ENCODE measurements around the gene CELSR1.
"Not testable (repeated sequence)": the region's sequence is repeated elsewhere in the genome, so short reads cannot be mapped to it uniquely, and the experiment has no call there.

The CELSR1 gene

DNA sequence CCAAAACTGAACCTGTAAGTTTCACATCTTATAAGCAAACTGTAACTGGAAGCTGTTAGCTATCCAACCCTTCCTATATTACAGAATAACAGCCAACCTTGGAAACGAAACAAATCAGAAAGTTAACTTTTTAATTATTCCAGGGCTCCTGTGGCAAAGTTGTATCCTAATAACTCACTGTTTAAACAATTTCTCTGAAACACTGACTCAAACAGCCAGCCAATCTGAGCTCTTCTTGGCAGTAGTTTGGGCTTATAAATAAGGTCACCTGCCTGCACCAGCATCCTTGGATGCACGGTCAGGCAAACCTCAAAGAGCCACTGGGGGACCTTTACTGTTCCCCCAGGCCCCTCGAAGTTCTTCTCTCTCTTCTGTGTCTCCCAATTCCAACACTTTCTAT lies 5.0 kb downstream of the CELSR1 start:
- DNase-seq, result no peak

DNA sequence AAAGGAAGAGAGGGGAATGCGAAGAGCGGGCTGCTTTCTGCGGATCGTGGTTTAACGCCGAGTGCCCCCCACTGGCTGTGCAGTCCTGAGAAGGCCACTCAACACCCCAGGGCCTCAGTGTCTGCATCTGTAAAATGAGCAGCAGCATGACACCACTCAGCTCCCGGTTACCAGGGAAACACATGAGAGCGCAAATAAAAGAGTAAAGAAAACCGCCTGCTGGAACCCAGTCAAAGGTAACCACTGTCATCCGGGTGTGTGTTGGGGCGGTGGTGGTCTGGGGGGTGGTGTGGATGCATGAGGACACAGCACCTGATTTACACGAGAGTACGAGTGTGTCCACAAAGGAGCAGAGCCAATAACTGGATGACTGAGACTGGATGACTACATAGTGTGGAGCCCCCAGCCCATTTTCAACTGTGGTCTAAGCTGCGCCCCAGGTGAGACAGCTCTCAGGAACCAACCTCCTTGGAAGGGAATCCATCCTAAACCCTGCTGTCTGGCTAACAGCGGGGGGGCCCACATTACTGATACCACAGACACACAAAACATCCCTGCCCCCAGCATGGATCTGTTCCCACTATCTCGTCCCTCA lies 5.7 kb downstream of the CELSR1 start:
- no peak for DNase-seq

DNA sequence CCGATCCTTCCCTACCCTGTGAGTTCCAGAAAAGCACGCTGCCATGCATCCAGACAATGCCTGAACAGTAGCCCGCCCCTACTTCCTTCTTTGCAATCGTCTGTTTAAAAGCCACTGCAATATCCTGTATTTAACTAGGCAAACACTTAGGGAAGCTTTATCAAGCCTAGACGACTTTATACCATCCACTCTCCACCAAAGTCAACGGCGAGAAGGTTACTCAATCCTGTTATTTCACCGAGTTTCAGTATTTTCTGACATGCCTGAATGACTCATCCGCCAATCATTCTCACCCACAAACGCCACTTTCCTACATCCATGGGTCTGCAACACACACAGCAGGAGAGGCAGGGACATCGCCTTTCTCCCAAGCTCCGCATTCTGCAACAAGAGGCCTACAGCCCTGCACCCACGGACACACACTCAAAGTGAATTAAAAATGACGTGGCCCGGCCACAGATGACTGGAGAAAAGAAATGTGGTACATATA lies 9.3 kb downstream of the CELSR1 start:
- no peak for DNase-seq

DNA sequence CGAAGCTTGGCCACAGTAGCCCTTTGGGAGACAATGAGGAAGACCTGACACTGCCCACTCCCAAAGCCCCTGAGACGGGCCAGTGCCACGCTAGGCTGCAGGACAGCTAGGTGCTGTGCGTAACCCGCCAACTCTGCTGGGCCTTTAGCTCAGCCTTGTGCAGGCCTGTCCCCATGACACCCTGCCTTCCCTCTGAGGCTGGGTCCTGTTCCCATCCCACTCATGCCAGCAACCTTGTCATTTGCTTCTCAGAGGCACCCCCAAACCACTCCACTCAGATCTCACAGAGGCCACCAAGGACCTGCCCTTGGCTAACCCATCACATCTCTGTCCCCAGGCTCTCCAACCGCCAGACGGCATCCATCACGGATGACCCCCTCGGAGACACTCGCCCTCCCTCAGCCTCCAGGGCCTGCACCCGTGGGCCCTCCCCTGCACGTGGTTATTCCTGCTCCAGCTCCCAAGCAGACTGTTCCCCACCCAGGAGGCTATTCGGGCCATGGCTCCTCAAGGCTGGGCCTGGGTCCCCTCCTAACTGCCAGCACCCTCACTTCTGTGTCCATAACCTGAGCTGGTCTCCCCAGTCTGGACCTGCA lies 11.1 kb downstream of the CELSR1 start:
- DNase-seq, result no peak

DNA sequence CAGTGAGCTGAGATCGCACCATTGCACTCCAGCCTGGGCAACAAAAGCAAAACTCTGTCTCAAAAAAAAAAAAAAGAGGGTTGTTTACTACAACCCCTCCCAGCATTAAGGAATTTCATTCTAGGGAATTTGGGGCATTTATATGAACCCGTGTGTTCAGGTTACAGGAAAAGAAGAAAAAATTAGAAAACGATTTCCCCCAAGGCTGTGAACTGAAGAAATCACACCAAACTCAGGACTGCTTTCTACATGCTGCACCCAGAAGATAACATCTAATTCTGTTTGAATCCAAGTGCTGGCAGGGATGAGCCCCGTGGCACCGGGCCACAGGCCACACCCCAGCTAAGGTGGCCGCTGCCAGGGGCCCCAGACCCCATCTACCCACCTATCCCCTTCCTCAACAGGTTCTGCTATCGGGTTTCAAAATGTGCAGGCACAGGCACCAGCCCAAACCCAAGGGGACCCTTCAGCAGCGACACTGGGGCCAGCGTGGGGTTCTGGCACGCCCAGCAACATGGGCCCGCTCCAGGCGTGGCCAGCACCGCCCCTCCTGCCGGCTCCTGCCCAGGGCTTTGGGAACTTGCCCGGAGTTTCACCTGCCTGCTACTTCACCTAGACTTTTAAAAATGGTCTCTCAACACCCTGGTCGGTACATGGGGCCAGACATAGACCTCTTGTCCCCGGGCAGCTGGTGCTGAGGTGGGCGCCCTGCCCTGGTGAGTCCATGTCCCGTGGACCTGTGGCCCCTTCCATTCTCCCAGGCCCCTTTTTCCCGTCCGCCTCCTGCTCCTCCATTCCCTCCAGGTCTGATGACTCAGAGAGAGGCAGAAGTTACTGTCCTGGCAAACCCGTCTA lies 11.8 kb downstream of the CELSR1 start:
- DNase-seq, result no peak

DNA sequence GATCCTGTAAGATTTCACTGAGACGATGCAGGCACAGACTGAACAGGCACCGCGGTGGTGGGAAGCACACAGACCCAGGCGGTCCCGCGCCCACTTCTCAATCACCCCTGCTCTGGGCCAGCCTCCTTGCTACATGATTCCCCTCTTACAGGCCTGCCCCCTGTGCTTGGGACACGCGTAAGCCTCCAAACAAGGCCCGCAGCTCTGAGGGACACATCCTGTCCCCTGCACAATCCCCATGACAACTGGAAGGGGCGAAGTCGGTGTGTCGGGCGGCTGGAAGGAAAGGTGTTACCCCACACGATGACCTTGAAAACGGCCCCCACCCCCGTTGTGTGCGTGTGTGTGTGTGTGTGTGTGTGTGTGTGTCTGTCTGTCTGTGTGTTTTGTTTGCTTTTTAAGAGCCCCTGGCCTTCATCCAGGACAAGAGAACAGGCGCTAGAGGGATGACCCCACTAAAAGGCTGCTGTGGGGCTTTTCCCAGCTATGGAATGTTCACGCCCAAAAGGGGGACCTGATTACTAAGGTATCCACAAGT lies 13.1 kb downstream of the CELSR1 start:
- no peak for DNase-seq

DNA sequence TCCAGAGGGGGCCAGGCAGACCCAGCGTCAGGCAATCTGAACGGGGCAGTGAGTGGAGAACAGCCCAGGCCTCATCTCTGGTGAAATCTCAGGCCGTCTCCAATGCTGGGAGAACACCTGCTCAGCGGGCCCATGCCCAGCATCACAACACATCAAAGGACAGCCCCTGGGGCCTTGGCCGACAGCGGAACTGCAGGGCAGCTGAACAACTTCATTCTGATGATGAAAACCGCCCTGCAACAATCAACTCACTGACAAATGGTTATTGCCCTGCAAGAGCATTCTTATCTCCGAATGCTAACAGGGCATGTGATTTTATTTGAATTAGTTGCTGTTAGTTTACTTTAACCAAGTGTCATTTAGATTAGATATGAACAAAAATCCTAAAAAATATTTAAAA lies 14.6 kb downstream of the CELSR1 start:
- DNase-seq, result no peak

DNA sequence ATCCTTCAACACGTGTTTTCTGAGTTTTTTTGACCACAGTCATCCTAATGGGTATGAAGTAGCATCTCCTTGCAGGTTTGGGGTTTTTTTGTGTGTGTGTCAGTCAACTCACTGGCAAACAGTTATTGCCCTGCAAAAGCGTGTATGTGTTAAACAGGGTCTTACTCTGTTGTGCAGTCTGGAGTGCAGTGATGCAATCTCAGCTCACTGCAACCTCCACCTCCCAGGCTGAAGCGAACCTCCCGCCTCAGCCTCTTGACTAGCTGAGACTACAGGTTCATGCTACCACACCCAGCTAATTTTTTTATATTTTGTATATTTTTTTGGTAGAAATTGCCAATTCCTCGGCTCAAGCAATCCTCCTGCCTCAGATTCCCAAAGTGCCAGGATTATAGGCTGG lies 15.4 kb downstream of the CELSR1 start:
- no peak for DNase-seq

DNA sequence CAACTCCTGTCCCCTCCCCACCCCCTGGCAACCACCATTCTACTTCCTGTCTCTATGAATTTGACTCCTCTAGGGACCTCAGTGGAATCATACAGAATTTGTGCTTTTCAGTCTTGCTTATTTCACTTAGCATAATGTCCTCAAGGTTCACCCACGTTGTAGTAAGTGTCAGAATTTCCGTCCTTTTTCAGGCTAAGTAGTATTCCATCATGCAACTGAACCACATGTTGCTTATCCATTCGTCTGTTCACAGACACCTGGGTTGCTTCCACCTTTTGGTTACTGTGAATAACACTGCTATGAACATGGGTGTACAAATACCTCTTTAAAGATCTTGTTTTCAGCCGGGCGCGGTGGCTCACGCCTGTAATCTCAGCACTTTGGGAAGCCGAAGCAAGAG lies 16.5 kb downstream of the CELSR1 start:
- DNase-seq, result no peak

DNA sequence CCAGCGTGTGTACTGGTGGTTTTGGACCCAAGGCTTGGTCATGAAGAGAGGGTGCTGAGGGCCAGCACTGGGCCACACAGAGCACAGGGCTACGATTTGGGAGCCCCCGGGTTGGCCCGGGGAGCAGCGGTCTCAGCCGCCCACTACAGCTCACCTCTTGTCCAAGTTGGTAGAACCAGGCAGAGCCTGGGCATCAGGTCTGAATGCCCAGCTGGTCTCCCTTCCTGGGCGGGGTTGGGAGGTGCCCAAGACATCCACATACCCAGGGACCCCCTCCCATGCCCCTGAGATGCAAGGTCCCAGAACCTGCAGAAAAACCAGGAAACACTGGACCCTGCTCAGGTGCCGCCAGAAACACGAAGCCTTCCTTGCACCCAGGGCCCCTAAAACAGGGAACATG lies 18.0 kb downstream of the CELSR1 start:
- DNase-seq, result no peak

DNA sequence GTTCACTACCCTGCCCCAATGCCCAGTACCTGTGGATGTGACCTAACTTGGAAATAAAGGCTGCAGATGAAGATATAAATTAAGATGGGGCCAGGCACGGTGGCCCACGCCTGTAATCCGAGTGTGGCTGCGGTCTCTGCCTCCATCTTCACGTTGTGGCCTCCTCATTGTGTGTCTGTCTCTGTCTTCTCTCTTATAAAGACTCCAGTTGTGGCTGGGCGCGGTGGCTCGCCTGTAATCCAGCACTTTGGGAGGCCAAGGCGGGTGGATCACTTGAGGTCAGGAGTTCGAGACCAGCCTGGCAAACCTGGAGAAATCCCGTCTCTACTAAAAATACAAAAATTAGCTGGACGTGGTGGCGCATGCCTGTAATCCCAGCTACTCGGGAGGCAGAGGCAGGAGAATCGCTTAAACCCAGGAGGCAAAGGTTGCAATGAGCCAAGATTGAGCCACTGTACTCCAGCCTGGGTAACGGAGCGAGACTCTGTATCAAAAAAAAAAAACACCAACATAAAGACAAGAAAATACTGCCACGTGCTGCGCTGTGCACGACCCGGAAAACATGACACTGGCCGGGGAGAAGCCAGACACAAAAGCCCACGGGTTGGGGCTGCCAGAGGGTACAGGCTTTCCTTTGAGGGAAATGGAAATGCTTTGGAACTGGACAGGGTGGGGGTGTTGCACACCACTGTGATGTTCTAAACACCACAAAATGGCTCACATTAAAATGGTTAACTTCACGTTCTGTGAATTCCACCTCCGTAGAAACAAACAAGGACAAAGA lies 18.7 kb downstream of the CELSR1 start:
- no peak for DNase-seq

DNA sequence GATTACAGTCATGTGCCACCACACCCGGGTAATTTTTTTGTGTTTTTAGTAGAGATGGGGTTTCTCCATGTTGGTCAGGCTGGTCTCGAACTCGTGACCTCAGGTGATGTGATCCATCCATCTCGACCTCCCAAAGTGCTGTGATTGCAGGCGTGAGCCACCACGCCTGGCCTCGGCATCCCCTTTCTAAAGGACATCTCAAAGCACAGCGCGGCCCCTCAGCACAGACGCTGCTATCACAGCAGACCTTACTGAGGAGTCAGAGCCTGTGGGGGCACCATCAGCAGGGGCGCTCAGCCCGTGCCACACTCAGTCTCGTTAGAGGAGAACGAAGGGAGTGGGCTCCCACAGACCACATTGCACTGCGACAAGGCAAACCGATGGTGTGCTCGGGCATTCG lies 19.4 kb downstream of the CELSR1 start:
- no peak for DNase-seq

DNA sequence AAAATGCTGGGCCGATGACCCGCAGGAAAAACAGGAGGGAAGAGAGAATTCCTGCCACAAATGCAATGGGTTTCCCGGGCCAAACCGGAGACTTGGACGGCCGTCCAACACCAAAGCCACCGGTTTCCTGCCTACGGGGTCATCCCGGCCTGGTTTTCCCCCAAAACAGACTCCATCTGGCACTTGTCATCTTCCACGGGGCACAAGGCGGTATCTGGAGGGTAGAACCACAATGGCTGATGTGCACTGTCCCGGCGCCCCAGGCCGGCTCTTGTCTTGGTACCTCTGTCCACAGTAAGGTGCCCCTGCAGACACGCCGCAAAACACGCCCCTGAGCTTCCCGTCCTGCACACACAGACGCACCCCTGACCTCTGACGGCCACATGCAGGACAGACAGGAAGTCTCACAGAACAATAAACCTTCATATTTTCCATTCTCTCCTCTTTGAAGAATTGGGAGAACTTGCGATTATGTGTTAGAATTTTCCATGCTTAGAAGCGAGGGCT lies 20.1 kb downstream of the CELSR1 start:
- no peak for DNase-seq

DNA sequence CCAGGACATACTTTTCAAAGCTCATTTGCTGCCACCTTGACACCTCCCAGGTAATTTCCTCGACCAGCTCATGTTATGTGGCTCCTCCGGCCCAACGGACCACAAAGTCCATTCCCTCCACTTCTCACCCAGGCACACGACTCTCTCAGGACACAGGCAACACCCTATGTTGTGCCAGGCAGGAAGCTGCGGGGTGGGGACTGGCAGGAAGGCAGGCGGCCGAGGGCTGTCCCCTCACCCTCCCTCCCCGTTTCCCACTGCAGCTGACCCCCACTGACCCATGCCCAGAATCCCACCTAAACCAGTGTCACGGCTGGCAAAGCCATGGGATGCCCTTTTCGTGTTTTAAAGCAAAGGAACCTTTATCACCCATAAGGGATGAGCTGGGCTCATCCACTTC lies 20.8 kb downstream of the CELSR1 start:
- no peak for DNase-seq

DNA sequence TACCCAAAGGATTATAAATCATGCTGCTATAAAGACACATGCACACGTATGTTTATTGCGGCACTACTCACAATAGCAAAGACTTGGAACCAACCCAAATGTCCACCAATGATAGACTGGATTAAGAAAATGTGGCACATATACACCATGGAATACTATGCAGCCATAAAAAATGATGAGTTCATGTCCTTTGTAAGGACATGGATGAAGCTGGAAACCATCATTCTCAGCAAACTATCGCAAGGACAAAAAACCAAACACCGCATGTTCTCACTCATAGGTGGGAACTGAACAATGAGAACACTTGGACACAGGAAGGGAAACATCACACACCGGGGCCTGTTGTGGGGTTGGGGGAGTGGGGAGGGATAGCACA lies 21.3 kb downstream of the CELSR1 start:
- not testable (repeated sequence) for DNase-seq

DNA sequence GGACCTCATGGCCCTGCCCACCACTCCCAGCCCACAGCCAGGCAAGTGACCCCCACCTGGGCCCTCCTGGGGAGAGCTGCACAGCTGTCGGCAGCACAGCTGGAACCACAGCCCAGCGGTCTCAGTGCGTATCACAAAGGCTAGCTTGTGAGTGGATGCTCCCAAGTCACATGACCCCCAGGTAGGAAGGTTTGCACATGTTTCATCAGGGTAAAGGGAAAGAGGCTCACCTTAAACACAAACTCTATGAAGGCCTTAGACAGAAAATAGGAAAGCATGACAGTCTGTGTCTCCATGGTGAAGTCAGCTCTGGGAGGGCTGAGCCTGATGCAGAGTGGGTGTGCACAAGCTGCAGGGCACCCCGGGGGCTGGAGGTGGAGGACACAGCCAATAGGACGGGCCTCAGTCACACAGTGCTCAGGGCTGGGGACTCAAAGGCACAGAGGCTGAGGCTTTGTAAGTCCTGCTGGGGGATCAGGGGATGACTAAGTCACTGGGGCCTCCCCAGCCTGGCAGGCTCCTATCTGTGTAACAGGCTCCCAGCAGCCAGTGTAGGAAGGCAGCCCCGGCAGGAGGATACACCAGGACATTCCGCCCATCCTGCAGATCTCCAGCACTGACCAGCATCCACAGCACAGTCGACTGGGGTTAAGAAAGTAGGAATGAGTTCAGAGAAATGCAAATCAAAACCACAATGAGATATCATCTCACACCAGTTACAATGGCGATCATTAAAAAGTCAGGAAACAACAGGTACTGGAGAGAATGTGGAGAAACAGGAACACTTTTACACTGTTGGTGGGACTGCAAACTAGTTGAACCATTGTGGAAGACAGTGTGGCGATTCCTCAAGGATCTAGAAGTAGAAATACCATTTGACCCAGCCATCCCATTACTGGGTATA lies 22.0 kb downstream of the CELSR1 start:
- DNase-seq, result no peak

DNA sequence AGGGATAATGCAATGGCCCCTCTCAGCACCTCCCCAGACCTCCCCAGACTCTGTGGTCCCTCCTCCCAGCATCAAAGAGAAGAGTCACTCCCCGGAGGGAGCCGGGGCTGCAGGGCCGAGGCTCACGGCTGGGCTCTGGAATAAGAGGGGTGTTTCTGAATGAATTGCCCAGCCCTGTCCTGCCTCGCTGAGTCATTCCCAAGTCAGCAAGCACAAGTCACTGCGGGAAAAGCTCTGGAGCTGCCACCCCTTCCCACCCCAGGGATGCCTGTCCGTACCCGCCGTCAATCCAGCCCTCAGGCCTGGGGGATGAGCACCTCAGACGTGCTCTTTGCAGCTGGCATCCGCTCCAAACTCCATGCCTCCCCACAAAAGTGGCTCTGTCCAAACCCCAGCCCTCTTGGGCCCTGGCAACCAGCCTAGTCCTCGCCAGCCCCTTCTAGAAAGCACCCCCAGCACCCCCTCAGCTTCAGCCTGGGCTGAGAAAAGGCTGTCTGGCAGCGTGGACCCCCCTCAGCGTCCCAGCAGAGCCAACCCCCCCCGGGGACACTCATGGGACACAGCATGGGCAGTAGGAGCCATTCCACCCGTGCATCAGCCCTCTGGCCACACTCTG lies 22.7 kb downstream of the CELSR1 start:
- no peak for DNase-seq

DNA sequence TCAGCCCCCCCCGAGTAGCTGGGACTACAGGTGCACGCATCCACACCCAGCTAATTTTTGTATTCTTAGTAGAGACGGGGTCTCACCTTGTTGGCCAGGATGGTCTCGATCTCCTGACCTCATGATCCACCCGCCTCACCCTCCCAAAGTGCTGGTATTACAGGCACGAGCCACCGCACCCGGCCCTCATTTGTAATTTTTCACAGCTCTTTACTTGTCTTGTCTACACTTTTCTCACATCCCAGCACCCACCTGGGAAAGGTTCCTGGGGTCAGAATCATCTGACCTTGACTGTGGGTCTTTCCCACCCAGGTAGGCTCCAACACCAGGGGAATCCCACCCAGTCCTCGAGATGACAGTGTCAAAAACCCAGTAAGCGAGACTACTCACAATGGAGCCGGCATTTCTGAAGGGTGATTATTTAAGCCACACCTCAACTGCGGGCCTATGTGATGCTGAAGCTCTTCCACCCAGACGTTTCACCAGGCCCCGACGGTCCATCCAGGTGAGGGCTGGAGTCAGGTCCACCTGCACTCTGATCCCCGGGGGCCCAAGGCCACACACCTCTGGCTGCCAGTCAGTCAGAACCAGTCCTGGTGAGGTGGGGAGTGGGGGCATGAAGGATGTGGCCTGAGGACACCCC lies 23.4 kb downstream of the CELSR1 start:
- DNase-seq, result no peak

DNA sequence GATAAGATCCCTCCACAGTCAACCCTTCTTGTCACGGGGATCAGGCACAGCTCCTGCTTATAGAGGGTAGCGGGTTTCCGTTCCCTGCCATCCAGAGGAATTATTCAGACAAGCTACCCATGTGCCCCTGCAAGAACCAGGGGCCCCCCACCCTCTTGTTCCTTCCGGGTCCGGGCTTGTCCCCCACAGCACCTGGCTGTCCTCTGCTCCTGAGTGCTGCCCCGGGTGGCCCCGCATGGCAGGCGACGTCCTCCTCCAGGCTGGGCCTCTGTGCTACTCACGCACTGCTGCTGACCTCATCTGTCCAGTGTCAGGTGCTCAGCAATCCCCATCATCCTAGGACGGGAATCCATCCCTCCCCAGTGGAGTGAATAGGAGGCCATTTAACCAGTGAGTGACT lies 24.7 kb downstream of the CELSR1 start:
- no peak for DNase-seq

DNA sequence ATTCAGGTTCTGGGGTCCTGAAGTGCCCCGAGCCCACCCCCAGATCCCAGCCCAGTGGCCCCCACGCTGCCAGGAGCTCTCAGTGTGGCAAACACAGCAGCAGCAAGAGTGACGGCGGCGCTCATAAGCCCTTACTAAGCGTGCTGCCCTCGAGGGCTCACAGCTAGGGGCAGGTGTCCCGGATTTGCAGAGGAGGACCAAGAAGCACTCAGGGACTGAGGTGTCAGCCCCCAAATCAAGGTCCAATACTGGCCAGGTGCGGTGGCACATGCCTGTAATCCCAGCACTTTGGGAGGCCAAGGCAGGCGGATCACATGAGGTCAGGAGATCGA lies 25.4 kb downstream of the CELSR1 start:
- no peak for DNase-seq

Data from activated naive CD4-positive, alpha-beta T cell treated with anti-CD3 and anti-CD28 coated beads, Interleukin-2, amount 50 U/mL, for 16 hours (primary cell).